GM21786 (cell line): Measurements from ENCODE around the gene ST6GAL1.
"Not testable (repeated sequence)": the region's sequence is repeated elsewhere in the genome, so short reads cannot be mapped to it uniquely, and the experiment has no call there.

Experiments used
- ATAC-seq: cut with Tn5 transposase; IDR thresholded peaks from one replicate; pipeline ENCODE4 v1.9.1; 2021; ENCODE audit not compliant: unreplicated experiment

The ST6GAL1 gene

GRCh38 chr3:186991470-186991869 is 61.1 kb downstream of the ST6GAL1 start:
- no peak for ATAC-seq

- ATAC-seq: not testable (repeated sequence)
These were observed 61.8 kb downstream of the ST6GAL1 start for GRCh38 chr3:186992096-186992495.

- no peak for ATAC-seq
These were observed 63.0 kb downstream of the ST6GAL1 start for GRCh38 chr3:186993210-186993782.

- ATAC-seq: no peak
These were observed 64.0 kb downstream of the ST6GAL1 start for GRCh38 chr3:186994000-186994955.

GRCh38 chr3:186996356-186996755 is 66.0 kb downstream of the ST6GAL1 start:
- no peak for ATAC-seq

GRCh38 chr3:186997061-186997460 is 66.7 kb downstream of the ST6GAL1 start:
- ATAC-seq: no peak

- ATAC-seq: no peak
These were observed 67.2 kb downstream of the ST6GAL1 start for GRCh38 chr3:186997473-186997939.

- no peak for ATAC-seq
These were observed 68.6 kb downstream of the ST6GAL1 start for GRCh38 chr3:186998937-186999368.

GRCh38 chr3:187000711-187001151 is 70.4 kb downstream of the ST6GAL1 start:
- ATAC-seq: peak; percentile 65

- ATAC-seq: no peak
These were observed 72.6 kb downstream of the ST6GAL1 start for GRCh38 chr3:187002915-187003314.

- no peak for ATAC-seq
These were observed 75.6 kb downstream of the ST6GAL1 start for GRCh38 chr3:187005827-187006481.

- no peak for ATAC-seq
These were observed 76.7 kb downstream of the ST6GAL1 start for GRCh38 chr3:187006864-187007630.

- ATAC-seq: not testable (repeated sequence)
These were observed 80.1 kb downstream of the ST6GAL1 start for GRCh38 chr3:187010382-187010781.

- peak; percentile 41 for ATAC-seq
These were observed 81.6 kb downstream of the ST6GAL1 start for GRCh38 chr3:187011915-187012314.

- ATAC-seq: no peak
These were observed 82.3 kb downstream of the ST6GAL1 start for GRCh38 chr3:187012609-187013051.

GRCh38 chr3:187013159-187013716 is 82.9 kb downstream of the ST6GAL1 start:
- ATAC-seq: no peak

- ATAC-seq: no peak
These were observed 84.1 kb downstream of the ST6GAL1 start for GRCh38 chr3:187014417-187014864.

- ATAC-seq: peak; percentile 57
These were observed 85.7 kb downstream of the ST6GAL1 start for GRCh38 chr3:187015903-187016638.

- ATAC-seq: peak; percentile 28
These were observed 86.5 kb downstream of the ST6GAL1 start for GRCh38 chr3:187016639-187017345.
